MM.1S (cell line): Measurements from ENCODE around the gene PLA2G4A.

ENCODE experiments used
- DNase-seq: peaks from one replicate; pipeline ENCODE4 v3.0.0-alpha.2; 2015
- H2AFZ ChIP-seq: fragments of 300-600 bp; sonication (generic); 2 replicates; pipeline ENCODE4 v1.6.0; 2016; ENCODE audit warnings: antibody characterized with exemption, low read length
- H3F3A ChIP-seq: fragments of 300-600 bp; sonication (generic); 2 replicates; pipeline ENCODE4 v1.6.1; 2016; ENCODE audit warnings: mild to moderate bottlenecking, antibody characterized with exemption, low read length, moderate library complexity, mixed read lengths; ENCODE audit not compliant: insufficient read depth
- H3K27ac ChIP-seq: fragments of 300-600 bp; sonication (generic); 2 replicates; pipeline ENCODE4 v1.5.1; 2016; ENCODE audit warnings: mild to moderate bottlenecking, low read length
- H3K27me3 ChIP-seq: fragments of 300-600 bp; sonication (generic); replicated peaks from 2 replicates; pipeline ENCODE4 v1.6.0; 2016; ENCODE audit warnings: low read length; ENCODE audit not compliant: insufficient read depth
- H3K36me3 ChIP-seq: fragments of 300-600 bp; sonication (generic); replicated peaks from 2 replicates; pipeline ENCODE4 v1.6.1; 2016; ENCODE audit warnings: mild to moderate bottlenecking, low read length, mixed read lengths; ENCODE audit not compliant: insufficient read depth
- H3K4me1 ChIP-seq: fragments of 300-600 bp; sonication (generic); 2 replicates; pipeline ENCODE4 v1.6.1; 2016; ENCODE audit warnings: low read length, mixed read lengths
- H3K4me2 ChIP-seq: fragments of 300-600 bp; sonication (generic); 2 replicates; pipeline ENCODE4 v1.6.0; 2016; ENCODE audit warnings: low read depth, low read length
- H3K4me3 ChIP-seq: fragments of 300-600 bp; sonication (generic); 2 replicates; pipeline ENCODE4 v1.5.1; 2016; ENCODE audit warnings: low read length, mixed read lengths
- H3K79me2 ChIP-seq: fragments of 300-600 bp; sonication (generic); 2 replicates; pipeline ENCODE4 v1.6.1; 2016; ENCODE audit warnings: mixed run types, low read length, mixed read lengths
- H3K9ac ChIP-seq: fragments of 300-600 bp; sonication (generic); 2 replicates; pipeline ENCODE4 v1.6.1; 2016; ENCODE audit warnings: low read length, mixed read lengths
- H3K9me2 ChIP-seq: fragments of 300-600 bp; sonication (generic); replicated peaks from 2 replicates; pipeline ENCODE4 v1.6.1; 2016; ENCODE audit warnings: mild to moderate bottlenecking, low read length, mixed read lengths; ENCODE audit not compliant: insufficient read depth
- H3K9me3 ChIP-seq: fragments of 300-600 bp; sonication (generic); replicated peaks from 2 replicates; pipeline ENCODE4 v1.6.1; 2016; ENCODE audit warnings: mild to moderate bottlenecking, low read length, mixed read lengths; ENCODE audit not compliant: insufficient read depth
- H4K20me1 ChIP-seq: fragments of 300-600 bp; sonication (generic); 2 replicates; pipeline ENCODE4 v1.6.1; 2016; ENCODE audit warnings: mild to moderate bottlenecking, low read length, moderate library complexity, mixed read lengths; ENCODE audit not compliant: insufficient read depth
- CTCF ChIP-seq: fragments of 300-600 bp; sonication (generic); IDR thresholded peaks from 2 replicates; pipeline ENCODE4 v1.5.1; 2016; ENCODE audit warnings: antibody characterized with exemption, low read length, mixed read lengths
- EZH2 ChIP-seq: fragments of 300-600 bp; sonication (generic); optimal IDR thresholded peaks from 2 replicates; pipeline ENCODE3; 2017; ENCODE audit warnings: low read depth, mild to moderate bottlenecking, antibody characterized with exemption, low read length, mixed read lengths
- EZH2phosphoT487 ChIP-seq: fragments of 300-600 bp; sonication (generic); IDR thresholded peaks from 2 replicates; pipeline ENCODE4 v1.6.1; 2018; ENCODE audit warnings: antibody characterized with exemption, low read length

Gene PLA2G4A

GRCh38 chr1:186960861-186961260 lies 132.1 kb downstream of the PLA2G4A start:
- 0 out of 2 replicates have a peak, but pooled peaks cover 3% of the 10 kb centered on the region for H3K36me3 ChIP-seq
- no peaks in the 10 kb centered on the region for H3F3A ChIP-seq
- H2AFZ ChIP-seq: no peak overlapping the region
- peaks cover 9% of the 10 kb centered on the region for H3K4me1 ChIP-seq
- no peaks in the 10 kb centered on the region for H3K9me2 ChIP-seq
- H3K79me2 ChIP-seq: no peaks in the 10 kb centered on the region
- no peaks in the 10 kb centered on the region for H3K27me3 ChIP-seq
- TF ChIP-seq EZH2phosphoT487 (no peak), EZH2 (no peak), CTCF (no peak)
- no peak overlapping the region for H3K27ac ChIP-seq
- H4K20me1 ChIP-seq: no peaks in the 10 kb centered on the region
- no peak overlapping the region for H3K9ac ChIP-seq
- no peak for DNase-seq
- no peak overlapping the region for H3K4me2 ChIP-seq
- H3K9me3 ChIP-seq: no peaks in the 10 kb centered on the region
- H3K4me3 ChIP-seq: no peak overlapping the region

- no peak overlapping the region for H2AFZ ChIP-seq
- TF ChIP-seq CTCF (no peak), EZH2 (no peak), EZH2phosphoT487 (no peak)
- H3K27ac ChIP-seq: no peak overlapping the region
- no peak for DNase-seq
- H3K4me3 ChIP-seq: no peak overlapping the region
- no peaks in the 10 kb centered on the region for H3K36me3 ChIP-seq
- no peaks in the 10 kb centered on the region for H4K20me1 ChIP-seq
- no peak overlapping the region for H3K9ac ChIP-seq
- H3F3A ChIP-seq: no peaks in the 10 kb centered on the region
- H3K4me2 ChIP-seq: no peak overlapping the region
- no peaks in the 10 kb centered on the region for H3K9me2 ChIP-seq
- no peaks in the 10 kb centered on the region for H3K79me2 ChIP-seq
- H3K27me3 ChIP-seq: no peaks in the 10 kb centered on the region
- H3K9me3 ChIP-seq: no peaks in the 10 kb centered on the region
- peaks cover 9% of the 10 kb centered on the region for H3K4me1 ChIP-seq
These were observed 137.1 kb downstream of the PLA2G4A start for GRCh38 chr1:186965847-186966246.

- H3K27ac ChIP-seq: no peak overlapping the region
These were observed 137.7 kb downstream of the PLA2G4A start for GRCh38 chr1:186966456-186966855.

More at GRCh38 chr1:186966456-186966855, 137.7 kb downstream of the PLA2G4A start:
- Histone ChIP-seq H4K20me1 (no peaks in the 10 kb centered on the region), H3K9me3 (no peaks in the 10 kb centered on the region), H3K4me3 (no peak overlapping the region), H3K9ac (no peak overlapping the region), H3K27me3 (no peaks in the 10 kb centered on the region), H3K36me3 (no peaks in the 10 kb centered on the region), H2AFZ (no peak overlapping the region), H3K4me2 (no peak overlapping the region), H3K79me2 (no peaks in the 10 kb centered on the region), H3K4me1 (peaks cover 8% of the 10 kb centered on the region), H3K9me2 (no peaks in the 10 kb centered on the region), H3F3A (no peaks in the 10 kb centered on the region)
- no peak for DNase-seq
- TF ChIP-seq CTCF (no peak), EZH2 (no peak), EZH2phosphoT487 (no peak)
